MM.1S (cell line): ENCODE measurements around the gene PRKCA.

Experiments
- DNase-seq: peaks from one replicate; pipeline ENCODE4 v3.0.0-alpha.2; 2015
- H2AFZ ChIP-seq: fragments of 300-600 bp; sonication (generic); 2 replicates; pipeline ENCODE4 v1.6.0; 2016; ENCODE audit warnings: antibody characterized with exemption, low read length
- H3F3A ChIP-seq: fragments of 300-600 bp; sonication (generic); 2 replicates; pipeline ENCODE4 v1.6.1; 2016; ENCODE audit warnings: mild to moderate bottlenecking, antibody characterized with exemption, low read length, moderate library complexity, mixed read lengths; ENCODE audit not compliant: insufficient read depth
- H3K27ac ChIP-seq: fragments of 300-600 bp; sonication (generic); 2 replicates; pipeline ENCODE4 v1.5.1; 2016; ENCODE audit warnings: mild to moderate bottlenecking, low read length
- H3K27me3 ChIP-seq: fragments of 300-600 bp; sonication (generic); replicated peaks from 2 replicates; pipeline ENCODE4 v1.6.0; 2016; ENCODE audit warnings: low read length; ENCODE audit not compliant: insufficient read depth
- H3K36me3 ChIP-seq: fragments of 300-600 bp; sonication (generic); replicated peaks from 2 replicates; pipeline ENCODE4 v1.6.1; 2016; ENCODE audit warnings: mild to moderate bottlenecking, low read length, mixed read lengths; ENCODE audit not compliant: insufficient read depth
- H3K4me1 ChIP-seq: fragments of 300-600 bp; sonication (generic); 2 replicates; pipeline ENCODE4 v1.6.1; 2016; ENCODE audit warnings: low read length, mixed read lengths
- H3K4me2 ChIP-seq: fragments of 300-600 bp; sonication (generic); 2 replicates; pipeline ENCODE4 v1.6.0; 2016; ENCODE audit warnings: low read depth, low read length
- H3K4me3 ChIP-seq: fragments of 300-600 bp; sonication (generic); 2 replicates; pipeline ENCODE4 v1.5.1; 2016; ENCODE audit warnings: low read length, mixed read lengths
- H3K79me2 ChIP-seq: fragments of 300-600 bp; sonication (generic); 2 replicates; pipeline ENCODE4 v1.6.1; 2016; ENCODE audit warnings: mixed run types, low read length, mixed read lengths
- H3K9ac ChIP-seq: fragments of 300-600 bp; sonication (generic); 2 replicates; pipeline ENCODE4 v1.6.1; 2016; ENCODE audit warnings: low read length, mixed read lengths
- H3K9me2 ChIP-seq: fragments of 300-600 bp; sonication (generic); replicated peaks from 2 replicates; pipeline ENCODE4 v1.6.1; 2016; ENCODE audit warnings: mild to moderate bottlenecking, low read length, mixed read lengths; ENCODE audit not compliant: insufficient read depth
- H3K9me3 ChIP-seq: fragments of 300-600 bp; sonication (generic); replicated peaks from 2 replicates; pipeline ENCODE4 v1.6.1; 2016; ENCODE audit warnings: mild to moderate bottlenecking, low read length, mixed read lengths; ENCODE audit not compliant: insufficient read depth
- H4K20me1 ChIP-seq: fragments of 300-600 bp; sonication (generic); 2 replicates; pipeline ENCODE4 v1.6.1; 2016; ENCODE audit warnings: mild to moderate bottlenecking, low read length, moderate library complexity, mixed read lengths; ENCODE audit not compliant: insufficient read depth
- EZH2 ChIP-seq: fragments of 300-600 bp; sonication (generic); optimal IDR thresholded peaks from 2 replicates; pipeline ENCODE3; 2017; ENCODE audit warnings: low read depth, mild to moderate bottlenecking, antibody characterized with exemption, low read length, mixed read lengths
- EZH2phosphoT487 ChIP-seq: fragments of 300-600 bp; sonication (generic); IDR thresholded peaks from 2 replicates; pipeline ENCODE4 v1.6.1; 2018; ENCODE audit warnings: antibody characterized with exemption, low read length
- TF ChIP-seq, protein P1 (sequence below): fragments of 300-600 bp; sonication (generic); IDR thresholded peaks from 2 replicates; pipeline ENCODE4 v1.5.1; 2016; ENCODE audit warnings: antibody characterized with exemption, low read length, mixed read lengths

The PRKCA gene

DNA sequence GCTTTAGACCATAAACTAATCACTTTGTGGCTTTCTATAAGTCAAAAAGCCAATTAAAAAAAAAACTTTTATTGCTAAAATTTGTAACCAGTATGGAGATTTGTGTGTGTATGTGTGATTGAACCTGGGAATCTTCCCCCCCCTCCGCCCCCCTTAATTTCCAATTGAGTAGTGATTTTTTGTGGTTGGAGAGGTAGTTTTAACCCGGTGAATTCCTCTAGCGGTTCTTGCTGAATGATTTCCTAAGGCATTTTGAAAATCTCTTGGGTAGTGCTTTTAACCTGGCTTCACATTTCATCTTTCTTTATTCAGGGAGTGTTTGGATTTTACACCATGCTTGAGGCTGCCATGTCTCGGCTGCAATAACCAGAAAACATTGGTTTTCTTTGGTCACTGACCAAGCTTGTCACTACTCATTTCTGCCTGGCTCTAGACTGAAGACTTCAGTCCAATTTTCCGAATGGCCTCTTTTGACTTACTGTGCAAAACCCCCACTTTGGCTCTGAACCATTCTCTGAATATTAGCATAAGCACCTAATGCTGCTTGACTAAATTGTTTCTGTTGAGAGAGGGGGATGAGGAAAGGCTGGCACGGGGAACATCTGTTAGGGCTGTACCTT, 35.6 kb downstream of the PRKCA start:
- no peak overlapping the region for H3K4me3 ChIP-seq
- H3K36me3 ChIP-seq: no peaks in the 10 kb centered on the region
- no peak overlapping the region for H2AFZ ChIP-seq
- no peak overlapping the region for H3K9ac ChIP-seq
- H3K4me2 ChIP-seq: no peak overlapping the region
- H3K9me2 ChIP-seq: no peaks in the 10 kb centered on the region
- H4K20me1 ChIP-seq: no peaks in the 10 kb centered on the region
- H3K27me3 ChIP-seq: no peaks in the 10 kb centered on the region
- no peak for TF ChIP-seq EZH2phosphoT487
- TF ChIP-seq, protein P1, sequence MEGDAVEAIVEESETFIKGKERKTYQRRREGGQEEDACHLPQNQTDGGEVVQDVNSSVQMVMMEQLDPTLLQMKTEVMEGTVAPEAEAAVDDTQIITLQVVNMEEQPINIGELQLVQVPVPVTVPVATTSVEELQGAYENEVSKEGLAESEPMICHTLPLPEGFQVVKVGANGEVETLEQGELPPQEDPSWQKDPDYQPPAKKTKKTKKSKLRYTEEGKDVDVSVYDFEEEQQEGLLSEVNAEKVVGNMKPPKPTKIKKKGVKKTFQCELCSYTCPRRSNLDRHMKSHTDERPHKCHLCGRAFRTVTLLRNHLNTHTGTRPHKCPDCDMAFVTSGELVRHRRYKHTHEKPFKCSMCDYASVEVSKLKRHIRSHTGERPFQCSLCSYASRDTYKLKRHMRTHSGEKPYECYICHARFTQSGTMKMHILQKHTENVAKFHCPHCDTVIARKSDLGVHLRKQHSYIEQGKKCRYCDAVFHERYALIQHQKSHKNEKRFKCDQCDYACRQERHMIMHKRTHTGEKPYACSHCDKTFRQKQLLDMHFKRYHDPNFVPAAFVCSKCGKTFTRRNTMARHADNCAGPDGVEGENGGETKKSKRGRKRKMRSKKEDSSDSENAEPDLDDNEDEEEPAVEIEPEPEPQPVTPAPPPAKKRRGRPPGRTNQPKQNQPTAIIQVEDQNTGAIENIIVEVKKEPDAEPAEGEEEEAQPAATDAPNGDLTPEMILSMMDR: no peak
- no peak for TF ChIP-seq EZH2
- H3K4me1 ChIP-seq: no peaks in the 10 kb centered on the region
- H3F3A ChIP-seq: no peaks in the 10 kb centered on the region
- no peak overlapping the region for H3K27ac ChIP-seq
- H3K79me2 ChIP-seq: peaks cover 10% of the 10 kb centered on the region; the same call in 1 of the 2 replicates
- DNase-seq: no peak
- no peaks in the 10 kb centered on the region for H3K9me3 ChIP-seq

DNA sequence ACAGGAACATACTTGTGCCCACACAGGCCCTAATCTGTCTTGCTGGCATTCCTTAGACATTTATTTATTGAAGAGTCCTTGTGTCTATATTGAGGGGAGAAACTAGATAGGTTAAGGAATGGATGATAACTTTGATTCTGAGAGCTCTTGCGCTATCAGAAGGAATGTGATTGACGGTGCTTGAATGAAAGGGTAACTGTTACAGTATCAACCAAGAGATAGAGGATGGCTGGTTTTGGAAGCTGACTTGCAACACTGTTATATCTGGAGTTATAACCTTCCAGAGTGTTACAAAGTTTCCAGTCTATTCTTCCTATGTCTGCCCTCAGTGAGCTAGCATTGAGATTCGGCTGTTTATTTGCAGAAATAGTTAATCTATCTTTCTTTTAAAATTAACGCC, 36.5 kb downstream of the PRKCA start:
- H3K4me1 ChIP-seq: no peaks in the 10 kb centered on the region
- no peaks in the 10 kb centered on the region for H3F3A ChIP-seq
- no peak overlapping the region for H3K9ac ChIP-seq
- H3K36me3 ChIP-seq: no peaks in the 10 kb centered on the region
- H3K27ac ChIP-seq: no peak overlapping the region
- no peak overlapping the region for H2AFZ ChIP-seq
- no peak overlapping the region for H3K4me2 ChIP-seq
- H3K79me2 ChIP-seq: peaks cover 14% of the 10 kb centered on the region; the same call in 1 of the 2 replicates
- H3K9me3 ChIP-seq: no peaks in the 10 kb centered on the region
- no peaks in the 10 kb centered on the region for H4K20me1 ChIP-seq
- no peak for DNase-seq
- H3K9me2 ChIP-seq: no peaks in the 10 kb centered on the region
- H3K4me3 ChIP-seq: no peak overlapping the region
- H3K27me3 ChIP-seq: no peaks in the 10 kb centered on the region
- TF ChIP-seq, protein P1: no peak
- TF ChIP-seq EZH2 (no peak), EZH2phosphoT487 (no peak)

DNA sequence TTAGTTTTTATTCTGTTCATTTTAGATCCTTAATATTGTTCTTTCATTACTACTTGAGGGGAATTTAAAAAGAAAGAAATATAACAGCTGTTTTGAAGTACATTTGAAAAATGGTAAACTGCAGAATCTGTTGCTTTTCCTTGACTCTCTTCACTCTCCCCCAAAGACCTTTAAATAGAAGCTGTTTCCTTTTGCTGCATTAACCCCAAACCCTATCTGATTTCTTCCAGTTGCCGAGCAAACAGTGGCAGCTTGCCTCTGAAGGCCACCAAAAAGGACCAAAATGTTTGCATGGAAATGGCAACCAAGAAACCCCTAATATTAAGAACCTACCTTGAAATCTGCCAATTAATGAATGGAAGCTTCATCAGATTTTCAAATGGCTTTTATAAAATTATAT, 37.1 kb downstream of the PRKCA start:
- Histone ChIP-seq H3K4me3 (no peak overlapping the region), H3K4me1 (no peaks in the 10 kb centered on the region), H4K20me1 (no peaks in the 10 kb centered on the region), H3K4me2 (no peak overlapping the region), H3K27ac (no peak overlapping the region), H3F3A (no peaks in the 10 kb centered on the region), H3K9ac (no peak overlapping the region), H2AFZ (no peak overlapping the region), H3K9me3 (no peaks in the 10 kb centered on the region), H3K79me2 (peaks cover 10% of the 10 kb centered on the region; the same call in 1 of the 2 replicates), H3K36me3 (no peaks in the 10 kb centered on the region), H3K9me2 (no peaks in the 10 kb centered on the region), H3K27me3 (no peaks in the 10 kb centered on the region)
- DNase-seq: no peak
- TF ChIP-seq, protein P1: no peak
- no peak for TF ChIP-seq EZH2
- TF ChIP-seq EZH2phosphoT487: no peak
